CD4-positive, alpha-beta T cell treated with Interferon alpha-2 for 1 hour (primary cell): ENCODE results near the gene MRPL4.
"Not testable (repeated sequence)": the region's sequence is repeated elsewhere in the genome, so short reads cannot be mapped to it uniquely, and the experiment has no call there.

Experiments
- DNase-seq, 2 donors: peaks; one replicate each; pipeline ENCODE4 v3.0.0-alpha.2; 2020 to 2022

The MRPL4 gene

GRCh38 chr19:10268071-10268470 is 16.1 kb downstream of the MRPL4 start:
- no peak for DNase-seq

DNA sequence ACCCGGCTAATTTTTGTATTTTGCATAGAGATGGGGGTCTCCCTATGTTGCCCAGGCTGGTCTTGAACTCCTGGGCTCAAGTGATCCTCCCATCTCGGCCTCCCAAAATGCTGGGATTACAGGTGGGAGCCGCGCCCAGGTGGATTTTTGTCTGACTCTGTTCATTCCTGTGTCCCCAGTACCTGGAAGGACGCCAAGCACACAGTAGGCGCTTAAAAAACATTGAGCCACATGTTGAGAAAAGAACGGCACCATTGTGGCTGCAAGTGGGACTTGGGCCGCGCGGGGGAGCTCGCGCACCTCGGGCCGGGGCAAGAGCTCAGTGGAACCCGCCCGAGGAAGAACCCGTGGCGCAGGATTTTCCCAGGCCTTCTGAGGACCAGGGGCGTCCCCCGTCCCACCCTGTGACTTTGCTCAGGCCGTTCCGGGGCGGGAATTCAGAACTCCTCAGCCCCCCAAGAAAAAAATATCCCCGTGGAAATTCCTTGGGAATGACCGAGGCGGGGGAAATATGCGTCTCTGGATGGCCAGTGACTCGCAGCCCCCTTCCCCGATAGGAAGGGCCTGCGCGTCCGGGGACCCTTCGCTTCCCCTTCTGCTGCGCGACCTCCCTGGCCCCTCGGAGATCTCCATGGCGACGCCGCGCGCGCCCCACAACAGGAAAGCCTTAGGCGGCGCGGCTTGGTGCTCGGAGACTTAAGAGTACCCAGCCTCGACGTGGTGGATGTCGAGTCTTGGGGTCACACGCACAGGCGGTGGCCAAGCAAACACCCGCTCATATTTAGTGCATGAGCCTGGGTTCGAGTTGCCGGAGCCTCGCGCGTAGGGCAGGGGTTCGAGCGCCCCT is 17.5 kb downstream of the MRPL4 start:
- DNase-seq, result peak; percentile 88 to 91

GRCh38 chr19:10270180-10270615 is 18.2 kb downstream of the MRPL4 start:
- peak; percentile 87 to 90 for DNase-seq

GRCh38 chr19:10270616-10271394 is 18.8 kb downstream of the MRPL4 start, which contains the start of gene ICAM1:
ICAM1 (plus strand) TSS chr19:10271120; CDS start chr19:10271160, 40 bp downstream.
- peak; percentile 91 to 92 for DNase-seq

- DNase-seq, result peak; percentile 77 to 80
Observed at GRCh38 chr19:10271543-10272086, 19.6 kb downstream of the MRPL4 start.

- no peak for DNase-seq
Observed at GRCh38 chr19:10274589-10274988, 22.6 kb downstream of the MRPL4 start.

GRCh38 chr19:10277795-10278589 is 26.0 kb downstream of the MRPL4 start:
- DNase-seq, result no peak

DNA sequence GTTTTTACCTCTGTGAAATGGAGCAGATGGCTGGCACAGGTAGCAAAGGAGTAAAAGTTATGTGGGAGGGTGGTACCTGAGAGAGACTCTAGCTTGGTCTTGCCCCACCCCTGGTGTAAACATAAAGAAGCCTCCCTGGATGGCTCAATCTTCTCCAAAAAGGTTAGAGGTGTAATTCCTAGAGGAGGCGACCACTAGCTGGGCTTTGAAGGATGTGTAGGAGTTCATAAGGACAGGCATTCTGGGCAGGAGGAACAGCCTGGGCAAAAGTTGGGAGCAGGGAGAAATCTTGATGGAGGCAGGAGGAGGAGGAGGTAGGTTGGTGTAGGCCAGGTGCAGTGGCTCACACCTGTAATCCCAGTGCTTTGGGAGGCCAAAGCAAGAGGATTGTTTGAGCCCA is 26.9 kb downstream of the MRPL4 start:
- no peak for DNase-seq

DNA sequence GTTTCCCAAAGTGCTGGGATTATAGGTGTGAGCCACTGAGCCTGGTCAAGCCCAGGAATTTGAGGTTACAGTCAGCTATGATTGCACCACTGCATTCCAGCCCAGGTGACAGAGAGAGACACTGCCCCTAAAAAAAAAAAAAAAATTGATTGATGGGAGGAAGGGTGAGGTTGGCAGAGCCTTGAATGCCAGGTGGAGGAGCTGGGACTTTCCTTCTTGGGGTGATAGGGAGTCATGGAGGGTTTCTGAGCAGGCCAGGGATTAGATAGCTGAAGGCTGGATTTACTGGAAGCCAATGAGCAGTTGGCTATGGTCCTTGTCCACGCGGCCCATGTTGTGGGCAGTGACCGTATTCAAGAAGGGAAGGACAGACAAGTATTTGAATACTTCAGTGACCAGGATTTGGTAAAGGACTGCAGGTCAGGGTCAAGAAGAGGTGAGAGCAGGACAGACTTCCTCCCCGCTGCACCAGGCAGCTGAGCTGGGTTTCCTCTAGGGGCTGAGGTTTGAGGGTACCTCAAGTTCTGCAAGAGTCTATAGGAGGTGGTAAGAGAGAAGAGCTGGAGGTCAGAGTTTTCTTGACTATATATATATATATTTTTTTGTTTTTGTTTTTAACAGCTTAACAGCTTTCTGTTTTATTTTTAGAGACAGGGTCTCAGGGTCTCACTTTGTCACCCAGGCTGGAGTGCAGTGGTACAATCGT is 27.9 kb downstream of the MRPL4 start:
- no peak for DNase-seq

DNA sequence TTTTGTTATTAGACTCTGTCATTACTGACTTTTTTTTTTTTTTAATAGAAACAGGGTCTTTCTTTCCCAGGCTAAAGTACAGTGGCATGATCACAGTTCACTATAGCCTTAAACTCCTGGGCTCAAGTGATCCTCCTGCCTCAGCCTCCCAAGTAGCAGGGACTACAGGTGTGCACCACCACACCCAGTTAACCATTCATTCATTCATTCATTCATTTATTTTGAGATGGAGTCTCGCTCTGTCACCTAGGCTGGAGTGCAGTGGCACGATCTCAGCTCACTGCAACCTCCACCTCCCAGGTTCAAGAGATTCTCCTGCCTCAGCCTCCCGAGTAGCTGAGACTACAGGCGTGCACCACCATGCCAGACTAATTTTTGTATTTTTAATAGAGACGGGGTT is 30.0 kb downstream of the MRPL4 start:
- not testable (repeated sequence) for DNase-seq

DNA sequence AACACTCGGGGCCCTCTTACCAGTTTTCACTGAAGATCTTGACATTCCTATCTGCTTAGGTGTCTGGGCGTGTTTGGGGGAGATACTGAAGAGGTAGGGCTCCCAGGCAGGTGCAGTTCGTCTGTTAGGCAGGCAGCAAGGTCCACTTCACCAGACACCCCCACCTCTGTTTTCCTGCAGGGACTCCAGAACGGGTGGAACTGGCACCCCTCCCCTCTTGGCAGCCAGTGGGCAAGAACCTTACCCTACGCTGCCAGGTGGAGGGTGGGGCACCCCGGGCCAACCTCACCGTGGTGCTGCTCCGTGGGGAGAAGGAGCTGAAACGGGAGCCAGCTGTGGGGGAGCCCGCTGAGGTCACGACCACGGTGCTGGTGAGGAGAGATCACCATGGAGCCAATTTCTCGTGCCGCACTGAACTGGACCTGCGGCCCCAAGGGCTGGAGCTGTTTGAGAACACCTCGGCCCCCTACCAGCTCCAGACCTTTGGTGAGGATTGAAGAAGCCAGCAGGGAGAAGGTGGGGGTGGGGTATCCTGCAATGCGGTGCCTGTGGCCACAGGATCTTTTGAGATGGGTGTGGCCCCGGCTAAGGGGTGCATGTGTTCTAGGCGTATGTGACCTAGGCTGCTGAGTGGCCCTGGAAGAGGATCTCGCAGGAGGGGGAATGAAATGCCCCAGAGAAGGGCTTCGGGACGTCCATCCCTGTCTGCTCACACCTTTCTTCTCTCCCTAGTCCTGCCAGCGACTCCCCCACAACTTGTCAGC is 31.5 kb downstream of the MRPL4 start:
- DNase-seq, result no peak

- DNase-seq, result no peak
Observed at GRCh38 chr19:10284065-10284959, 32.3 kb downstream of the MRPL4 start.

- no peak for DNase-seq
Observed at GRCh38 chr19:10284960-10285278, 32.9 kb downstream of the MRPL4 start.

GRCh38 chr19:10285393-10285792 is 33.4 kb downstream of the MRPL4 start:
- no peak for DNase-seq

DNA sequence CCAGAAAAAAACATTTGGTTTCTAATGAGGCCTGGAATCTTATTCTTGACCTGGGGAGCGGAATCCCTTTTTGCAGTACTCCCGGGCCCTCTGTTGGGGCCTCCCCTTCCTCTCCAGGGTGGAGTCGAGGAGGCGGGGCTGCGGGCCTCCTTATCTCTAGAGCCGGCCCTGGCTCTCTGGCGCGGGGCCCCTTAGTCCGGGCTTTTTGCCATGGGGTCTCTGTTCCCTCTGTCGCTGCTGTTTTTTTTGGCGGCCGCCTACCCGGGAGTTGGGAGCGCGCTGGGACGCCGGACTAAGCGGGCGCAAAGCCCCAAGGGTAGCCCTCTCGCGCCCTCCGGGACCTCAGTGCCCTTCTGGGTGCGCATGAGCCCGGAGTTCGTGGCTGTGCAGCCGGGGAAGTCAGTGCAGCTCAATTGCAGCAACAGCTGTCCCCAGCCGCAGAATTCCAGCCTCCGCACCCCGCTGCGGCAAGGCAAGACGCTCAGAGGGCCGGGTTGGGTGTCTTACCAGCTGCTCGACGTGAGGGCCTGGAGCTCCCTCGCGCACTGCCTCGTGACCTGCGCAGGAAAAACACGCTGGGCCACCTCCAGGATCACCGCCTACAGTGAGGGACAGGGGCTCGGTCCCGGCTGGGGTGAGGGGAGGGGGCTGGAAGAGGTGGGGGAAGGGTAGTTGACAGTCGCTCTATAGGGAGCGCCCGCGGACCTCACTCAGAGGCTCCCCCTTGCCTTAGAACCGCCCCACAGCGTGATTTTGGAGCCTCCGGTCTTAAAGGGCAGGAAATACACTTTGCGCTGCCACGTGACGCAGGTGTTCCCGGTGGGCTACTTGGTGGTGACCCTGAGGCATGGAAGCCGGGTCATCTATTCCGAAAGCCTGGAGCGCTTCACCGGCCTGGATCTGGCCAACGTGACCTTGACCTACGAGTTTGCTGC is 35.1 kb downstream of the MRPL4 start, which contains the start of gene ICAM4:
Gene ICAM4 (plus strand): TSS at position 153 of the 935 bp plus-strand sequence. CDS start 58 bp downstream, at position 211.
- DNase-seq, result peak; percentile 46 to 55

DNA sequence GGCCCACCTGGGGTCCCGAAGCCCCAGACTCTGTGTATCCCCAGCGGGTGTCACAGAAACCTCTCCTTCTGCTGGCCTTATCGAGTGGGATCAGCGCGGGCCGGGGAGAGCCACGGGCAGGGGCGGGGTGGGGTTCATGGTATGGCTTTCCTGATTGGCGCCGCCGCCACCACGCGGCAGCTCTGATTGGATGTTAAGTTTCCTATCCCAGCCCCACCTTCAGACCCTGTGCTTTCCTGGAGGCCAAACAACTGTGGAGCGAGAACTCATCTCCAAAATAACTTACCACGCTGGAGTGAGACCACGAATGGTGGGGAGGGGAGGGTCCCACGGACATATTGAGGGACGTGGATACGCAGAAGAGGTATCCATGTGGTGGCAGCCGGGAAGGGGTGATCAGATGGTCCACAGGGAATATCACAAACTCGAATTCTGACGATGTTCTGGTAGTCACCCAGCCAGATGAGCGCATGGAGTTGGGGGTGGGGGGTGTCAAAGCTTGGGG is 36.7 kb downstream of the MRPL4 start:
- DNase-seq, result peak; percentile 33 to 53

GRCh38 chr19:10289167-10289835 is 37.3 kb downstream of the MRPL4 start:
- peak; percentile 65 to 74 for DNase-seq

GRCh38 chr19:10289836-10290356 is 37.9 kb downstream of the MRPL4 start, which contains the start of gene ICAM5:
ICAM5 (plus strand) TSS chr19:10289952; CDS start chr19:10290044, 92 bp downstream.
- peak in 1 of 2 donors; percentile 47 for DNase-seq
